Gastrocnemius medialis (tissue), 4 donors: ENCODE measurements around the gene TNFAIP8.

Source experiments
- POLR2A ChIP-seq, 2 donors: fragments of 450-650 bp; IDR thresholded peaks; one replicate each; pipeline ENCODE4 v1.6.1; 2017; ENCODE audit warnings: antibody characterized with exemption in 2 of 2, mild to moderate bottlenecking in 2 of 2, moderate library complexity in 2 of 2
- TF ChIP-seq, protein P1 (sequence below), 5 experiments: fragments of 450-650 bp in 3 of 5; fragments of 200-600 bp in 2 of 5; sonication (generic) in 2 of 5; IDR thresholded peaks in 4 of 5; conservative IDR thresholded peaks in 1 of 5; 1 replicate in 4 of 5; 2 replicates in 1 of 5; pipeline ENCODE4 v1.5.1; 2016 to 2019; ENCODE audit warnings: antibody characterized with exemption in 5 of 5, mild to moderate bottlenecking in 3 of 5, moderate library complexity in 3 of 5

DNA sequence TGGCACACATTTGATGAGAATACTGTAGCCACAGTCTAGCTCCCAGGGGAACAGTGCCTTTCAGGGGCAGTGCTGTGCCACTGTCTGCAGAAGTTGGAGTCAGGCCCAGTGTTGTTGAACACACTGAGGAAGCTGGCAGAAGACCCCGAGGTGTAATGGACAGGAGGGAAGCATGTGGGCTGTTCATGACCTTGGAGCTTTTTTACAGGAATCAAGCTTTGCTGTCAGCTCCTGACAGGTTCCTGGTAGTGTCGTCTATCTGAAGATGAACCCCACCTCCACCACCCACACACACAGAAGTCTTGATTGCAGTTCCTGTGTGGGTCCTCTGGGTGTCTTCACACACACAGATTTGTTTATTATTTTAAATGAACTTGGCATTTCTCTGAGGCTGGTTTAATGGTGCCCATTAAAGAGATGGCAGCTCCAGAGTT, 40.3 kb upstream of the TNFAIP8 start:
- TF ChIP-seq, protein P1, sequence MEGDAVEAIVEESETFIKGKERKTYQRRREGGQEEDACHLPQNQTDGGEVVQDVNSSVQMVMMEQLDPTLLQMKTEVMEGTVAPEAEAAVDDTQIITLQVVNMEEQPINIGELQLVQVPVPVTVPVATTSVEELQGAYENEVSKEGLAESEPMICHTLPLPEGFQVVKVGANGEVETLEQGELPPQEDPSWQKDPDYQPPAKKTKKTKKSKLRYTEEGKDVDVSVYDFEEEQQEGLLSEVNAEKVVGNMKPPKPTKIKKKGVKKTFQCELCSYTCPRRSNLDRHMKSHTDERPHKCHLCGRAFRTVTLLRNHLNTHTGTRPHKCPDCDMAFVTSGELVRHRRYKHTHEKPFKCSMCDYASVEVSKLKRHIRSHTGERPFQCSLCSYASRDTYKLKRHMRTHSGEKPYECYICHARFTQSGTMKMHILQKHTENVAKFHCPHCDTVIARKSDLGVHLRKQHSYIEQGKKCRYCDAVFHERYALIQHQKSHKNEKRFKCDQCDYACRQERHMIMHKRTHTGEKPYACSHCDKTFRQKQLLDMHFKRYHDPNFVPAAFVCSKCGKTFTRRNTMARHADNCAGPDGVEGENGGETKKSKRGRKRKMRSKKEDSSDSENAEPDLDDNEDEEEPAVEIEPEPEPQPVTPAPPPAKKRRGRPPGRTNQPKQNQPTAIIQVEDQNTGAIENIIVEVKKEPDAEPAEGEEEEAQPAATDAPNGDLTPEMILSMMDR (IDR thresholded peaks at IDR 0.05 in 4 of 5, conservative IDR thresholded peaks at IDR 0.05 in 1 of 5) = no peak
- TF ChIP-seq POLR2A (IDR thresholded peaks at IDR 0.05) = no peak
